GM23248 (cell line): ENCODE data around the gene ZNF837. TPM values are rescaled to one million over a fixed set of nuclear protein-coding genes. Genes with fewer than 3 reads are reported as not detected.
"Not testable (repeated sequence)": the region's sequence is repeated elsewhere in the genome, so short reads cannot be mapped to it uniquely, and the experiment has no call there.

Source experiments
- DNase-seq: peaks from one replicate; pipeline ENCODE4 v3.0.0-alpha.2; 2015
- H2AFZ ChIP-seq: fragments of 200-600 bp; sonication (generic); 2 replicates; pipeline ENCODE4 v1.6.1; 2016; ENCODE audit warnings: antibody characterized with exemption
- H3F3A ChIP-seq: fragments of 200-600 bp; sonication (generic); 2 replicates; pipeline ENCODE4 v1.6.1; 2016; ENCODE audit warnings: mild to moderate bottlenecking, antibody characterized with exemption, mixed run types; ENCODE audit not compliant: insufficient read depth
- H3K27ac ChIP-seq: fragments of 200-600 bp; sonication (generic); 2 replicates; pipeline ENCODE4 v1.5.1; 2016; ENCODE audit warnings: mild to moderate bottlenecking
- H3K27me3 ChIP-seq: fragments of 200-600 bp; sonication (generic); replicated peaks from 2 replicates; pipeline ENCODE4 v1.6.1; 2016; ENCODE audit warnings: mild to moderate bottlenecking; ENCODE audit not compliant: insufficient read depth
- H3K36me3 ChIP-seq: fragments of 200-600 bp; sonication (generic); 2 replicates; pipeline ENCODE4 v1.6.1; 2016; ENCODE audit warnings: low read depth, mild to moderate bottlenecking
- H3K4me1 ChIP-seq: fragments of 200-600 bp; sonication (generic); 2 replicates; pipeline ENCODE4 v1.6.1; 2016; ENCODE audit warnings: mild to moderate bottlenecking; ENCODE audit not compliant: insufficient read depth
- H3K4me2 ChIP-seq: fragments of 200-600 bp; sonication (generic); one replicate; pipeline ENCODE4 v1.6.1; 2016; ENCODE audit warnings: mild to moderate bottlenecking; ENCODE audit not compliant: unreplicated experiment
- H3K4me3 ChIP-seq: fragments of 200-600 bp; sonication (generic); 2 replicates; pipeline ENCODE4 v1.5.1; 2016; ENCODE audit warnings: mild to moderate bottlenecking
- H3K79me2 ChIP-seq: fragments of 200-600 bp; sonication (generic); 2 replicates; pipeline ENCODE4 v1.6.1; 2016; ENCODE audit warnings: mild to moderate bottlenecking; ENCODE audit not compliant: insufficient read depth
- H3K9ac ChIP-seq: fragments of 200-600 bp; sonication (generic); 2 replicates; pipeline ENCODE4 v1.6.1; 2016; ENCODE audit warnings: mild to moderate bottlenecking
- H3K9me2 ChIP-seq: fragments of 200-600 bp; sonication (generic); 2 replicates; pipeline ENCODE4 v1.6.1; 2016; ENCODE audit warnings: mixed run types, mild to moderate bottlenecking, moderate library complexity; ENCODE audit not compliant: insufficient read depth
- H3K9me3 ChIP-seq: fragments of 200-600 bp; sonication (generic); one replicate; pipeline ENCODE4 v1.6.1; 2017; ENCODE audit warnings: low read depth
- H4K20me1 ChIP-seq: fragments of 200-600 bp; sonication (generic); 2 replicates; pipeline ENCODE4 v1.6.0; 2016; ENCODE audit not compliant: insufficient read depth
- EZH2 ChIP-seq: fragments of 200-600 bp; sonication (generic); IDR thresholded peaks from 2 replicates; pipeline ENCODE4 v1.6.1; 2018; ENCODE audit warnings: antibody characterized with exemption, mild to moderate bottlenecking; ENCODE audit not compliant: insufficient read depth, poor library complexity, severe bottlenecking
- EZH2phosphoT487 ChIP-seq: fragments of 200-600 bp; sonication (generic); IDR thresholded peaks from 2 replicates; pipeline ENCODE4 v1.6.1; 2018; ENCODE audit warnings: antibody characterized with exemption, moderate library complexity, mild to moderate bottlenecking, low read depth; ENCODE audit not compliant: insufficient read depth
- WGBS, 2 experiments: methylation state at CpG; one replicate each; pipeline ENCODE4 v1.1.6; 2015 to 2017; ENCODE audit warnings: low lambda C conversion rate in 2 of 2, low coverage in 1 of 2; ENCODE audit errors: missing lambda C conversion rate in 2 of 2; 5-methylcytosine and 5-hydroxymethylcytosine counted together
- in situ Hi-C: fragments of 300-500 bp; cut with MboI; formaldehyde crosslinking; loops from 2 replicates; pipeline ENCODE4 v1.15.0; 2020
- polyA plus RNA-seq: library from polyadenylated mRNA; unstranded; fragments of >200 nt; fragmentation: Nextera tagmentation; extraction: Ambion mirVana; gene quantifications from 2 replicates; pipeline ENCODE4 v1.2.1, GENCODE V29; 2016
- total RNA-seq: library from RNA; depleted of rRNA; stranded (reverse); fragments of >200 nt; shearing (Covaris generic); gene quantifications from 2 replicates; pipeline ENCODE4 v1.2.3, GENCODE V29; 2014

The ZNF837 gene
- total and polyA plus RNA-seq, 2 experiments from 2014 or later, result 1.4 to 5.3 TPM

DNA sequence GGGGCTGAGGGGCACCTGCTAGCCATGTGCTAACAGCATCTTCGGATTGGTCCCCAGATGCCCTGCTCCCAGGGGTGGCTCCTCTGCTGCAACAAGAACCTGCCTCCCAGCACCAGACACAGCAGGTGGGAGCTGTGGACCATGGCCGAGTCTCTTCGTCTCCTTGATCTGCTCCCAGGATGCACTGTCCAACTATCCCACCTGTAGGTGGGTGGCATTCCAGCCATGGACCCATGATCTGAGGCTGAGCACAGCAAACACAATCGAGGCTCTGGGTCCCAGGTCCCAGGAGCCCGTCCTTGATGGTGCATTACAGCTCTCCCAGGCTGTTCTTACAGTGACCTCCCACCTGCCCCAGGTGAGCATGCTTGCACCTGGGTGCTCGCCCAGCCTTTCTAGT lies 1.6 kb downstream of the ZNF837 start:
- no peak for DNase-seq
- Histone ChIP-seq H3K4me2 (no peak overlapping the region), H4K20me1 (no peaks in the 10 kb centered on the region), H3K9me3 (no peaks in the 10 kb centered on the region), H3K4me3 (no peak overlapping the region), H3K79me2 (peaks cover 33% of the 10 kb centered on the region), H3K4me1 (peaks cover 9% of the 10 kb centered on the region), H2AFZ (no peak overlapping the region), H3K9ac (no peak overlapping the region), H3K9me2 (no peaks in the 10 kb centered on the region), H3K36me3 (no peaks in the 10 kb centered on the region), H3K27ac (no peak overlapping the region), H3F3A (0 out of 2 replicates have a peak, but pooled peaks cover 5% of the 10 kb centered on the region), H3K27me3 (no peaks in the 10 kb centered on the region)
- in situ Hi-C loops, result no loop called here
- WGBS, 2 experiments, result 80 to 86% methylated on average over 6 of the region's 6 CpGs
- TF ChIP-seq EZH2 (no peak), EZH2phosphoT487 (no peak)

DNA sequence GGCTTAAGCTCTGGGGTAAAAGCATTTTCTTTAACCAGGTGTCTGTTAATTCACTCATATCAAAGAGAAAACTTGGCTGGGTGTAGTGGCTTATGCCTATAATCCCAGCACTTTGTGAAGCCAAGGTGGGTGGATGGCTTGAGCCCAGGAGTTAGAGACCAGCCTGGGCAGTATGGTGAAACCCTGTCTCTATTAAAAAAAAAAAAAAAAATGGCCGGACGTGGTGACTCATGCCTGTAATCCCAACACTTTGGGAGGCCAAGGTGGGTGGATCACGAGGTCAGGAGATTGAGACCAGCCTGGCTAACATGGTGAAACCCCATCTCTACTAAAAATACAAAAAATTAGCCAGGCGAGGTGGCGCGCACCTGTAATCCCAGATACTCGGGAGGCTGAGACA lies 4.1 kb downstream of the ZNF837 start:
- H3F3A ChIP-seq, in situ Hi-C loops: not testable (repeated sequence)

DNA sequence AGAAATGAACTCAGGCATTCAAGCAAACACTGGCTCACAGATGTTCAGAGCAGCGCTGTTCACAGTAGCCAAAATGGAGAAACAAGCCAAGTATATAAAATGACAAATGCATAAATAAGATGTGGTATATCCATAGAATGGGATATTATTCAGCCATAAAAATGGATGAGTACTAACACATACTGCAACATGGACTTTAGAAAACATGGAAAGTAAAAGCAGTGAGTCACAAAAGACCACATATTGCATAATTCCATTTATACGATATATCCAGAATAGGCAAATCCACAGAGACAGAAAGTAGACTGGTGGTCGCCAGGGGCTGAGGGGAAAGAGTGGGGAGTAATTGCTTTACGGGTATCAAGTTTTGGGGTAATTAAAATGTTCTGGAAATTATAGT lies 6.6 kb downstream of the ZNF837 start:
- DNase-seq, result peak; percentile 40
- H3K9ac ChIP-seq, result no peak overlapping the region
- H3K9me3 ChIP-seq, result no peaks in the 10 kb centered on the region
- 65 to 72% methylated on average over 4 of the region's 4 CpGs for WGBS, 2 experiments
- no peak overlapping the region for H3K4me3 ChIP-seq
- no peaks in the 10 kb centered on the region for H3K9me2 ChIP-seq
- in situ Hi-C loops, result no loop called here
- no peaks in the 10 kb centered on the region for H4K20me1 ChIP-seq
- H3K79me2 ChIP-seq, result peaks cover 12% of the 10 kb centered on the region
- no peak for TF ChIP-seq EZH2phosphoT487
- no peak for TF ChIP-seq EZH2
- no peak overlapping the region for H3K4me2 ChIP-seq
- no peaks in the 10 kb centered on the region for H3K36me3 ChIP-seq
- no peaks in the 10 kb centered on the region for H3K27me3 ChIP-seq
- no peak overlapping the region for H3K27ac ChIP-seq
- no peaks in the 10 kb centered on the region for H3K4me1 ChIP-seq
- no peak overlapping the region for H2AFZ ChIP-seq
- H3F3A ChIP-seq, result no peaks in the 10 kb centered on the region

More for the DNA sequence above, 4.1 kb downstream of the ZNF837 start:
- H3K79me2 ChIP-seq, result peaks cover 26% of the 10 kb centered on the region
- not testable (repeated sequence) for H3K4me1 ChIP-seq, H3K4me2 ChIP-seq, H4K20me1 ChIP-seq, H2AFZ ChIP-seq, H3K27ac ChIP-seq, H3K36me3 ChIP-seq, H3K9me3 ChIP-seq, H3K9ac ChIP-seq, H3K4me3 ChIP-seq, H3K27me3 ChIP-seq, H3K9me2 ChIP-seq
- WGBS, 2 experiments, result 68 to 97% methylated on average over 5 to 7 of the region's 7 CpGs
- DNase-seq, result peak; percentile 24

DNA sequence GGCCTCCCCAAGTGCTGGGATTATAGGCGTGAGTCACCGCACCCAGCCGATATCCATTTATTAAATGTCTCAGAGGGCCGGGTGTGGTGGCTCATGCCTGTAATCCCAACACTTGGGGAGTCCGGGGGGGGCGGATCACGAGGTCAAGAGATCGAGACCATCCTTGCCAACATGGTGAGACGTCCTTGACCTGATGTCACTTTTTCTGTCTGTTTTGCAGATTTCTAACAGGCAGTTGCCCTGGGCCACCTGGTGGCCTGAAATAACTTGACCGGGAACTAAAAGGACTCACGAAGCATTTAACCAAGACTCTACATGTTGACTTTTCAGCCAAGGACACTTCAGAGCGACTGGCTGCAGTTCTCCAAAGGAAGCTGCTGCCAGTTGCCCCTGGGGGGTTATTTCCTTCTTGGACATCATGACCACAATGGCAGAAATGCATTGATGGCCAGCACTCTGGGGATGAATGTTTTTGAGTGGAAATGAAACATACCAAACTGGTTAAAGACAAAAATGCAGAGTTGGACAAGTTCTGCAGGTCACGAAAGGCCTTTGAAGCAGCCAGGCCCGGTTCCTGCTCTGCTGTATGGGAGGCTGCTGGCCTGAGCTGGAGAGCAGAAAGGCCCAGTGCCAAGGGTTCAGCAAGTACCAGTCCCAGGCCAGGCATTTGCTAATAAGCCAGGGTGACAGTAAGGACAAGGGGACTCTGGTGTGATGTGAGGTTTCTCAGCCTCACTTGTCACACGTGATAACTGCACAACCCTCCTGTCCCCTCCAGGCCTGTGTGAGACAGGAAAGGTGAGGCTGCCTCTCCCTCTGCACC lies 8.3 kb downstream of the ZNF837 start:
- in situ Hi-C loops, result no loop called here
- Histone ChIP-seq H3K4me3 (no peak overlapping the region), H3K27me3 (no peaks in the 10 kb centered on the region), H3K4me2 (no peak overlapping the region), H3K79me2 (no peaks in the 10 kb centered on the region), H3F3A (no peaks in the 10 kb centered on the region), H3K9me3 (no peaks in the 10 kb centered on the region), H2AFZ (no peak overlapping the region), H3K9me2 (no peaks in the 10 kb centered on the region), H3K27ac (no peak overlapping the region), H3K36me3 (no peaks in the 10 kb centered on the region), H3K4me1 (no peaks in the 10 kb centered on the region), H3K9ac (no peak overlapping the region), H4K20me1 (no peaks in the 10 kb centered on the region)
- no peak for TF ChIP-seq EZH2
- TF ChIP-seq EZH2phosphoT487, result no peak
- WGBS, 2 experiments, result 65 to 68% methylated on average over 15 of the region's 15 CpGs
- DNase-seq, result peak; percentile 26
